AG04449 (cell line): ENCODE results near the gene PSENEN.

Experiments
- CTCF ChIA-PET: fragments of 350-600 bp; formaldehyde crosslinking; extraction: SDS; loops from one replicate; lab custom pipeline; 2021; ENCODE audit warnings: antibody characterized with exemption; lab: Yijun Ruan, JAX
- POLR2A ChIA-PET: fragments of 400-600, 350-600 bp; formaldehyde crosslinking; extraction: SDS; loops from one replicate; lab custom pipeline; 2020; ENCODE audit warnings: antibody characterized with exemption, inconsistent platforms; lab: Yijun Ruan, JAX
- DNase-seq: peaks from one replicate; pipeline ENCODE4 v3.0.0-alpha.2; 2010; ENCODE audit warnings: low read depth, low spot score
- H3K4me3 ChIP-seq: 2 replicates; pipeline ENCODE4 v1.5.1; 2011; ENCODE audit warnings: low read depth, mild to moderate bottlenecking, control low read depth, low read length
- CTCF ChIP-seq: IDR thresholded peaks from one replicate; pipeline ENCODE4 v1.5.1; 2011; ENCODE audit warnings: mild to moderate bottlenecking, moderate library complexity, low read length, control low read depth, inconsistent platforms; ENCODE audit not compliant: insufficient read depth; ENCODE audit errors: missing control alignments

Gene PSENEN

DNA sequence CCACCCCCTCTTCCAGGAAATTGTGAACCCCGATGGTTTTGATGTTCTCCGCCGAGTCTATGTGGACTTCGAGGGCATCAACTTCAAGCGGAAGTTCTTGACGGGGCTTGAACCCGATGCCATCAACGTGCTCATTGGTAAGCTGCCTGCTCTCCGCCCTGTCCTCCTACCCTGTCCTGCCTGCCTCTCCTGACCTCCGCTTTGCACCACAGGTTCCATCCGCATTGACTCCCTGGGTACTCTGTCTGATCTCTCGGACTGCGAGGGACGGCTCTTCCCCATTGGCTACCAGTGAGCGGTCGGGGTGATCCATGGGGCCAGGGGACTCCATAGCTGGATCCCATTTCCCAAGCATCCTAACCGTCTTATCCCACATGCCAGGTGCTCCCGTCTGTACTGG is 15.1 kb upstream of the PSENEN start:
- H3K4me3 ChIP-seq = no peak overlapping the region
- no peak for DNase-seq
- no peak for TF ChIP-seq CTCF
- ChIA-PET CTCF (no interaction called here), POLR2A (interaction anchor here (0.6 to 1.5 kb wide), 3 partner anchors 10 to 15 kb away, joined by 3 read pairs; partner anchors contain the start of gene PSENEN)

- no peak overlapping the region for H3K4me3 ChIP-seq
- CTCF ChIA-PET = no interaction called here
- no peak for DNase-seq
- POLR2A ChIA-PET = interaction anchor here (0.6 to 1.5 kb wide), 2 partner anchors 14 to 85 kb away, joined by 3 read pairs; partner anchors contain the start of gene PSENEN
- no peak for TF ChIP-seq CTCF
Measured at GRCh38 chr19:35731353-35731752, 14.1 kb upstream of the PSENEN start.

- TF ChIP-seq CTCF = no peak
- no peak overlapping the region for H3K4me3 ChIP-seq
- ChIA-PET CTCF (interaction anchor here (1.0 kb wide), 1 partner anchor 12 kb away, joined by 3 read pairs; no protein-coding TSS in a partner anchor), POLR2A (interaction anchor here (1.5 kb wide), 1 partner anchor 14 kb away, joined by 3 read pairs; the partner anchor contains the start of gene PSENEN)
- DNase-seq = no peak
Measured at GRCh38 chr19:35731779-35732405, 13.6 kb upstream of the PSENEN start.

DNA sequence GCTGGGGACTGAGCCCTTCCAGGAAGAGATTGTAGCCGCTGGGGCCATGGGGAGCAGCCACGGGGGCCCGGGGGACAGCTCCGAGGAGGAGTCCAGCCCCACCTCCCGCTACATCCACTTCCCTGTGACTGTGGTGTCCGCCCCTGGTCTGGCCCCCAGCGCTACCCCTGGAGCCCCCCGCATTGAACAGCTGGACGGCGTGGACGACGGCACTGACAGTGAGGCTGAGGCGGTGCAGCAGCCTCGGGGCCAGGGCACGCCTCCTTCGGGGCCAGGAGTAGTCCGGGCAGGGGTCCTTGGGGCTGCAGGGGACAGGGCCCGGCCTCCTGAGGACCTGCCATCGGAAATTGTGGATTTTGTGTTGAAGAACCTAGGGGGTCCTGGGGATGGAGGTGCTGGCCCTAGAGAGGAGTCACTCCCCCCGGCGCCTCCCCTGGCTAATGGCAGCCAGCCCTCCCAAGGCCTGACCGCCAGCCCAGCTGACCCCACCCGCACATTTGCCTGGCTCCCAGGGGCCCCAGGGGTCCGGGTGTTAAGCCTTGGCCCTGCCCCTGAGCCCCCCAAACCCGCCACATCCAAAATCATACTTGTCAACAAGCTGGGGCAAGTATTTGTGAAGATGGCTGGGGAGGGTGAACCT is 12.8 kb upstream of the PSENEN start:
- ChIA-PET POLR2A (no interaction called here), CTCF (interaction anchor here (1.0 kb wide), 1 partner anchor 13 kb away, joined by 3 read pairs; no protein-coding TSS in a partner anchor)
- DNase-seq = no peak
- no peak overlapping the region for H3K4me3 ChIP-seq
- TF ChIP-seq CTCF = no peak

- no peak for DNase-seq
- TF ChIP-seq CTCF = no peak
- H3K4me3 ChIP-seq = no peak overlapping the region
- ChIA-PET POLR2A (no interaction called here), CTCF (no interaction called here)
Measured at GRCh38 chr19:35733180-35734125, 12.0 kb upstream of the PSENEN start.
